HG02938 (cell line): ENCODE results near the gene ABCD1.
A peak's percentile ranks its signal among the peaks of the same experiment; 100 is the strongest.
"Not testable (repeated sequence)": the region's sequence is repeated elsewhere in the genome, so short reads cannot be mapped to it uniquely, and the experiment has no call there.

Experiments used
- ATAC-seq: cut with Tn5 transposase; IDR thresholded peaks from one replicate; pipeline ENCODE4 v1.9.1; 2021; ENCODE audit warnings: mild to moderate bottlenecking, moderate library complexity; ENCODE audit not compliant: unreplicated experiment

The ABCD1 gene

GRCh38 chrX:153707406-153707805 is 17.2 kb upstream of the ABCD1 start:
- no peak for ATAC-seq

- no peak for ATAC-seq
These were observed 16.2 kb upstream of the ABCD1 start for GRCh38 chrX:153708415-153708814.

- ATAC-seq, result no peak
These were observed 14.7 kb upstream of the ABCD1 start for GRCh38 chrX:153709726-153710674.

- no peak for ATAC-seq
These were observed 10.4 kb upstream of the ABCD1 start for GRCh38 chrX:153714256-153714655.

GRCh38 chrX:153717445-153717844 is 7.2 kb upstream of the ABCD1 start:
- no peak for ATAC-seq

GRCh38 chrX:153719238-153719637 is 5.4 kb upstream of the ABCD1 start:
- ATAC-seq, result no peak

- no peak for ATAC-seq
These were observed 5.0 kb upstream of the ABCD1 start for GRCh38 chrX:153719701-153720100.

GRCh38 chrX:153722704-153723350 is 1.8 kb upstream of the ABCD1 start:
- ATAC-seq, result no peak

GRCh38 chrX:153723351-153724251 is 1.1 kb upstream of the ABCD1 start:
- ATAC-seq, result peak; percentile 40

GRCh38 chrX:153725039-153725831 is 579 bp downstream of the ABCD1 start:
- ATAC-seq, result no peak

- ATAC-seq, result no peak
These were observed 1.2 kb downstream of the ABCD1 start for GRCh38 chrX:153725832-153726285.

- ATAC-seq, result peak; percentile 47
These were observed 1.8 kb downstream of the ABCD1 start for GRCh38 chrX:153726286-153727122.

- no peak for ATAC-seq
These were observed 2.7 kb downstream of the ABCD1 start for GRCh38 chrX:153727123-153727931.

GRCh38 chrX:153728095-153728494 is 3.4 kb downstream of the ABCD1 start:
- ATAC-seq, result no peak

- ATAC-seq, result no peak
These were observed 4.4 kb downstream of the ABCD1 start for GRCh38 chrX:153728951-153729631.

- ATAC-seq, result not testable (repeated sequence)
These were observed 5.5 kb downstream of the ABCD1 start for GRCh38 chrX:153730115-153730514.

GRCh38 chrX:153731117-153731844 is 6.6 kb downstream of the ABCD1 start:
- ATAC-seq, result no peak
